Right ventricle myocardium superior (tissue), 1 donor: Measurements from ENCODE around the gene NKX2-8. TPM values are rescaled to one million over a fixed set of nuclear protein-coding genes. Genes with fewer than 3 reads are reported as not detected.
"Not testable (repeated sequence)": the region's sequence is repeated elsewhere in the genome, so short reads cannot be mapped to it uniquely, and the experiment has no call there.

Experiments used
- ATAC-seq: fragments of 200-7000 bp; cut with Tn5 transposase; one replicate; pipeline ENCODE4 v1.9.1; 2020; ENCODE audit warnings: mild to moderate bottlenecking; ENCODE audit not compliant: poor library complexity
- DNase-seq: peaks from one replicate; pipeline ENCODE4 v3.0.0-alpha.2; 2020
- intact Hi-C: fragments of 100-400 bp; cut with DNase I; formaldehyde crosslinking; loops from one replicate; pipeline ENCODE4 v1.11.2; 2022
- total RNA-seq: library from RNA; stranded (reverse); fragmentation: NEBNext Ultra II Directional; extraction: Animal tissue kit (Norgen Biotek cat#: 25700); gene quantifications from one replicate; pipeline ENCODE4 v1.2.1, GENCODE V29; 2021
- donor health status: DM: no; HTN: yes; CAD: no; lungs with severe emphysema.

NKX2-8 gene
- total RNA-seq, 1 donor from 2014 or later = not detected

GRCh38 chr14:36580856-36581831 lies 1.3 kb downstream of the NKX2-8 start:
- no peak for ATAC-seq
- intact Hi-C loops = no loop called here
- DNase-seq = peak; percentile 35

DNA sequence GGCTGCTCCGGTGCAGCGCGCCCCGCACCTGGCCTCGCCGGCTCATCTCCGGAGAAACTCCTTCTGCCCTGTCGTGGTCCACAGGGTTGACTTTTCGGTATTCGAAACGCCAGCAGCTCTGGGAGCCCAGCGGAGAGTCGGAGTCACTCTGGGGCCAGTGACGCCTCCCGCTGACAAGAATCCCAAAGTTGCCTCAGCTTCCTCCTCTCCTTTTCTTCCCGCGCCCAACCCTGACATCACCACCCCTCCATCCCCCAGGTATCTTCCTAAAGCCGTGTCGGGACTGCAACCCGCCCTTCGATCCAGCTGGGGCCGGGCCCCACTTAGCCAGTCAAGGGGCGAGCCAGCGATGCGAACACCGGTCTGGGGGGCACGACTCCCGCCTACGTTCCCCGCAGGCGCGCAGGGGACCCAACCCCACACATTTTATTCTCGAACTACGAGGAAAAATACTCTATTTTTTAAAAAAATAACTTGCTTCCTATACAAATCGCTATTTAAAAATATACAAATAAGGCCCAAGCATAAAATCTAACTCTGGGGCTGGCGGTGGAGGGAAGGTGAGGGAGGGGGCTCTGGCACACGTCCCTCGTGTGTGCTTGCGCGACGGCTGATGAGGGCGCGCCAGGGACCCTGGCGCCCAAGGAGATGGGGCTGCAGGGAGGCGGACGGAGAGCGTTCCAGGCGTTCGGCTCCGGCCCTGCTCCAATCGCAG lies 2.1 kb downstream of the NKX2-8 start:
- intact Hi-C loops = no loop called here
- DNase-seq = no peak
- no peak for ATAC-seq

GRCh38 chr14:36579573-36580140 lies 2.8 kb downstream of the NKX2-8 start:
- ATAC-seq = no peak
- intact Hi-C loops = no loop called here
- DNase-seq = no peak

DNA sequence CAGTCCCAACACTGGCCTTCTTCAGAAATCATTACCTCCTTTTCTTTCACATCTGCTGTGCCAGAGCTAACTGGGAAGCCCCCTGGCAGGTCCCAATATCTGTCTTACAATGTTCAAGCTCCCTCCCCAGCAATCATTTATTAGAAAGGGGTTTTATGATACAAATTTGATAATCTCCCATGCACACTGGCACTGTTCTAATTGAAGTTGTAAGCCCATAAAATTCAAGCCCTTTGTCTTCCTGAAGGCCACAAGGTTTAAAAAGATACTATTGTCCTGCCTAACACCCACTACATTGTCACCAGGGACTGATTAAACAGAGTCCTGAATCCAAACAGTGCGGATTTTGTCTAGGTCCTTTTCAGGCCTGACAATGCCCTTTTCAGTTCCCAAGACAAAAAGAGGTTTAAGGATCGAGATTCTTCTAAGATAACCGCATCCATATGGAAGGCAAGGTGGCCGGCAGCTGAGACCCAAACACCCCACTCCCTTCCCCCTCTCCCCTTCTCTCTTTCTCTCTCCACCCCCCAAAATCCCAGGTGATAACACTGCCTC lies 3.3 kb downstream of the NKX2-8 start:
- no peak for DNase-seq
- no peak for ATAC-seq
- intact Hi-C loops = no loop called here

- intact Hi-C loops = no loop called here
- no peak for DNase-seq
- no peak for ATAC-seq
Measured at GRCh38 chr14:36570065-36570464, 12.3 kb downstream of the NKX2-8 start.

- ATAC-seq (peak; percentile 58), DNase-seq (no peak)
- intact Hi-C loops = loop anchor here (10.0 kb wide), 1 partner anchor 598 kb away; no protein-coding TSS in a partner anchor
Measured at GRCh38 chr14:36556811-36557433, 25.5 kb downstream of the NKX2-8 start.

DNA sequence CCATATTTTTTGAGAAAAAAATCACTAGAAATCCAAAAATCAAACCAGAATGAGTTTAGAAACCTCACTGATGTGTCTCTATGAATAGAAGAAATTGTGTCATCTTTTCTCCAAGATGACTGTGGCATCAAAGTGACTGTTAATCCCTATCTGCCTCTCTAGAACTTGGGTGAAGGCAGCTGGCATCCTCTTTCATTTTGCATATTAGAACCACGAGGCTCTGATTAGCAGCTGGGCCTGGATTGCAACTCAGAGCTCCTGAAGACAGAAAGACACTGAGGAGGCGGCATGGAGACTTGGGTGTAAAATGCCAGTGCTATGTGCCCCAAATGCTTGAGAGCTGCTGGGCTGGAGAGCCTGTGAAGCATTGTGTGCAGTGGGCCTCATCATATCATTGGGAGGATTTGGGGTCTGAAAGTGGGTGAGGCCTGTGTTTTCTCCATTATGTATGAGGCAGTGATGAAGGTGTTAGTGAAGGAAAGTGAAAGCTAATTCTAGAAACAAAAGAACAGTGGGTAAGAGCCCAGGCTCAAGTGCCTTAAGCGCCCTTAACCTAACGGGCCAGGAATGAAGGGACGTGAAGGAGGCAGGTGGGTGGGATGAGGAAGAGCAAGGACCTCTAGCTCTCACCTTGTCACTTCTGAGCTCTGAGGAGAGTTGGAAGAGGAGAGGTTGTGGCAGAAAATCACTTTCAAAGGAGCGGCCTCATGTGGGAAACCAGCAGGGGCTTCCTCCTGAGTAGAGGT lies 26.2 kb downstream of the NKX2-8 start:
- intact Hi-C loops = loop anchor here (10.0 kb wide), 1 partner anchor 599 kb away; no protein-coding TSS in a partner anchor

DNA sequence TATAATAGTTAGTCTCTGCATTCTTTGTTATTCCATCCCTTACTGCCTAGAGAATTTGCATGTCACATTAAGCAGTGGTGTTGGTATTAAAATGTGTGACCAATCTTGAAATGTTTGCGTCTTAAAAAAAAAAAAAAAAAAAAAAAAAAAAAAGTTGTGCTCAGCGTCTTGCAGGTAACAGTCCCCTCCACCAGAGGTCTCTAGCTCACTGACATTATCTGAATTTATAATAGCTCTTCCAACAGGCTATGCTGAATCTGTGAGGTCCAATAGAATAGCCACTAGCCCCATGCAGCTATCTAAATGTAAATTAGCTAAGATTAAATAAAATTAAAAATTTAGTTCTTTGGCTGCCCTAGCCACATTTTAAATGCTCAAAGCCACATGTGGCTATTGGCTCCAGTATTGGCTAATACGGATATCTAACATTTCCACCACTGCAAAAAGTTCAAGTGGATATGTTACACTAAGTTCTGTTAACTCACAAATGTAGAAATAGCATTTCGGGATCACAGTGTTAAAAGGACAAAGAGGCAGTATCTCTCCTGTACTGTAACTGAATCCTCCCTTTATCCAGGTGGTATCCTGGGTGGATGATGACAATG lies 28.7 kb downstream of the NKX2-8 start:
- peak; percentile 46 for ATAC-seq
- intact Hi-C loops = loop anchor here (5.0 to 10.0 kb wide), 2 partner anchors 389 to 601 kb away; no protein-coding TSS in a partner anchor

More for the DNA sequence above, 26.2 kb downstream of the NKX2-8 start:
- DNase-seq (no peak), ATAC-seq (no peak)

DNA sequence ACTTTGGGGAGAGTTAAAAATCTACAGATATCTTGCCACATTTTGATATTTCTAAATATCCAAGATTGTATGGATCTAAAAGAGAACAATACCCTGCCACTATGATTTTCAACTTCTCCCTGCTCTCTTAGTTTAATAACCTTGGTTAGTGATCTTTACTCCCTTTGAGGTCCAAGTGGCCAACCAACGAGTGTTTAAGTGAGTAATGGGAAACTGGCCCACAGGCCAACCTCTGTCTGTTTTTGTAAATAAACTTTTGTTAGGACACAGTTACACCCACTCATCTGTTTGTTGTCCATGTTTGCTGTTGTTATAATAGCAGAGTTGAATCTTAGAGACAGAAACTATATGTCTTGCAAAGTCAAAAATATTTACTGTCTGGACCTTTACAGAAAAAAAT lies 31.5 kb downstream of the NKX2-8 start:
- ATAC-seq (no peak), DNase-seq (no peak)
- intact Hi-C loops = loop anchor here (5.0 to 10.0 kb wide), 2 partner anchors 391 to 604 kb away; no protein-coding TSS in a partner anchor

More for the DNA sequence above, 28.7 kb downstream of the NKX2-8 start:
- DNase-seq = no peak

- intact Hi-C loops, ATAC-seq, DNase-seq: not testable (repeated sequence)
Measured at GRCh38 chr14:36544280-36544679, 38.1 kb downstream of the NKX2-8 start.

- DNase-seq = no peak
- intact Hi-C loops = no loop called here
- no peak for ATAC-seq
Measured at GRCh38 chr14:36538051-36538450, 44.4 kb downstream of the NKX2-8 start.

Other genes starting within 250 kb of the NKX2-8 start
- gene NKX2-1, start 62.4 kb downstream of the NKX2-8 start, total RNA-seq = not detected
- not detected for gene PAX9, start 79.2 kb upstream of the NKX2-8 start, total RNA-seq